D721Med (cell line): ENCODE measurements around the gene ERCC4.

ENCODE experiments used
- DNase-seq: peaks from one replicate; pipeline ENCODE4 v3.0.0; 2011; ENCODE audit warnings: low spot score; ENCODE audit not compliant: insufficient read length
- FAIRE-seq: peaks from 2 replicates; lab custom pipeline; 2011; peaks lifted over from hg19 to GRCh38; lab: Jason Lieb, UNC
- TF ChIP-seq, protein P1 (sequence below): IDR thresholded peaks from 2 replicates; pipeline ENCODE4 v1.5.1; 2012; ENCODE audit warnings: mild to moderate bottlenecking, control low read depth; ENCODE audit not compliant: insufficient read depth; ENCODE audit errors: missing control alignments

ERCC4 gene

DNA sequence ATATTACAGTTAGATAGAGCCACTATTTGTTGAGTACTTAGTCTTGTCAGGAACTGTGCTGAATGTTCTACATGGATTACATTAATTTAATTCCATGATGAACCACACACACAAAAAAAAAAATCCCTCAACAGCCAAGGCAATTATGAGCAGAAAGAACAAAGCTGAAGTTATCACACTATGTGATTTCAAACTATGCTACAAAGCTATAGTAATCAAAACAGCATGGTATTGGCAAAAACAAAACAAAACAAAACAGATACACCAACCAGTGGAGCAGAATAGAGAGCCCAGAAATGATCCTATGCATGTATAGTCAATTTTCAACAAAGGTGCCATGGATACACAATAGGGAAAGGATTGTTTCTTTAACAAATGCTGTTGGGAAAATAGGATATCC lies 8.1 kb upstream of the ERCC4 start:
- no peak for DNase-seq
- TF ChIP-seq, protein P1, sequence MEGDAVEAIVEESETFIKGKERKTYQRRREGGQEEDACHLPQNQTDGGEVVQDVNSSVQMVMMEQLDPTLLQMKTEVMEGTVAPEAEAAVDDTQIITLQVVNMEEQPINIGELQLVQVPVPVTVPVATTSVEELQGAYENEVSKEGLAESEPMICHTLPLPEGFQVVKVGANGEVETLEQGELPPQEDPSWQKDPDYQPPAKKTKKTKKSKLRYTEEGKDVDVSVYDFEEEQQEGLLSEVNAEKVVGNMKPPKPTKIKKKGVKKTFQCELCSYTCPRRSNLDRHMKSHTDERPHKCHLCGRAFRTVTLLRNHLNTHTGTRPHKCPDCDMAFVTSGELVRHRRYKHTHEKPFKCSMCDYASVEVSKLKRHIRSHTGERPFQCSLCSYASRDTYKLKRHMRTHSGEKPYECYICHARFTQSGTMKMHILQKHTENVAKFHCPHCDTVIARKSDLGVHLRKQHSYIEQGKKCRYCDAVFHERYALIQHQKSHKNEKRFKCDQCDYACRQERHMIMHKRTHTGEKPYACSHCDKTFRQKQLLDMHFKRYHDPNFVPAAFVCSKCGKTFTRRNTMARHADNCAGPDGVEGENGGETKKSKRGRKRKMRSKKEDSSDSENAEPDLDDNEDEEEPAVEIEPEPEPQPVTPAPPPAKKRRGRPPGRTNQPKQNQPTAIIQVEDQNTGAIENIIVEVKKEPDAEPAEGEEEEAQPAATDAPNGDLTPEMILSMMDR: no peak
- FAIRE-seq: no peak

DNA sequence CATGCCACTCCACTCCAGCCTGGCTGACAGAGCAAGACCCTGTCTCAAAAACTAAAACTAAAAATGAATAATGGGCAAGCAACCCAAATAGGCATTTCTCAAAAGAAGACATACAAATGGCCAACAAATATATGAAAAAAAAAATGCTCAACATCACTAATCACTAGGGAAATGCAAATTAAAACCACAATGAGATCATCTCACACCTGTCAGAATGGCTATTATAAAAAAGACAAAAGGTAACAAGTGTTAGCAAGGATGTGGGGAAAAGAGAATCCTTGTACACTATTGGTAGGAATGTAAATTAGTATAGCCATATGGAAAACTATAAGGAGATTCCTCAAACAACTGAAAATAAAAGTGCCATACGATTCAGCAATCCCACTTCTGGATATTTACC lies 7.1 kb upstream of the ERCC4 start:
- no peak for DNase-seq
- FAIRE-seq: no peak
- TF ChIP-seq, protein P1: no peak

DNA sequence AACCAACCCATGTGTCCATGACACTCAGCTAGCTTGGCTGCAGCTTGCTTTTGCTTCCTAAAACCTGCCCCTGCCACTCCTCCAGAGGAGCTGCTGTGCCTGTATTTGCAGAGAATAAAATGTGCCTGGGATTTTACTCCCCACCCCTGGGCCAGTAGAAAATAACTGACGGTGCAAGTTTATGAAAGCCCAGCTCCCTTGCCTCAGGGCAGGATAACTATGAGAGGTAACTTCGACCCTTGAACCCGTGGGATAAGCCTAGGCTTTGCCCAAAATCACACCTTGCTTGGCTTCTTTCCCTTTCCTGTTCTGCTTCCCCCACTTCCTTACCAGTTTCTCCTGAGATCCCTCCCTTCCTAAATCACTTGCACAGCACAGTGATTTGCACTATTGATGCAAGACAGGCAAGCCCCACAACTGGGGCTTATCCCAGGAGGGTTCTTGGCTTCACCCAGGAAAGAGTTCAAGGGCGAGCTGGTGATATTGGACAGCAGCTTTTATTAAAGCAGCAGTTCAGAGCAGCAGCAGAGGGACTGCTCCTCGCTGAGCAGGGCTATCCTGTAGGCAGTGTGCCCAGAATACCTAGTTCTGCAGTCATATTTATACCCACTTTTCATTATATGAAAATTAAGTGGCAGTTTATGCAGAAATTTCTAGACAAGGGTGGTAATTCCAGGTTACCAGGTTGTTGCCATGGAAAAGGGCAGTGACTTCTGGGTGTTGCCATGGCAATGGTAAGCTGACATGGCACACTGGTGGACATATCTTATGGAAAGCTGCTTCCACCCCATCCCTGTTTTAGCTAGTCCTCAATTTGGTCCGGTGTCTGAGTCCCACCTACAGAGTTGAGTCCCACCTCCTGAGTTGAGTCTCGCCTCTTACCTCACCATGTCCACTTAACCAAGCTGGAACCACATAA lies 6.3 kb upstream of the ERCC4 start:
- TF ChIP-seq, protein P1: no peak
- no peak for DNase-seq
- FAIRE-seq: no peak

DNA sequence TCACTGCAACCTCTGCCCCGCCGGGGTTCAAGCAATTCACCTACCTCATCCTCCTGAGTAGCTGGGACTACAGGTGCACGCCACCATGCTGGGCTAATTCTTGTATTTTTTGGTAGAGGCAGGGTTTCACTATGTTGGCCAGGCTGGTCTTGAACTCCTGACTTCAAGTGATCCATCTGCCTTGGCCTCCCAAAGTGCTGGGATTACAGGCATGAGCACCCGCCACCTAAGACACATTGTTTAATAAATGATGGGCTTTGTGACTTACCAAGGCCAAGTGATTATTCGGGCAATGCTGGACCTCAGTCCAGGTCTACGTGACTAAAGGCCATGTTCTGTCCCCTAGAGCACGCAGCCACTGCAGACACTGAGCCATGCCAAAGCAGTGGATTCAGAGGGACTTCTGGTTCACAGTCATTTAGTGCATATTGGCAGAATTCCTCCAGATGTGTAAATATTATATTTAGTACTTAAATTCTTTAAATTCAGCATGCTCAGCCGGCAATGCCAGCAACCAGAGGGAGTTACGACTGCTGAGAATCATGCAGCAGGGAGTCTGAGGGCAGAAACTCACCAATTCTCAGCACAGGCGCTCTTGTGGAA lies 4.8 kb upstream of the ERCC4 start:
- TF ChIP-seq, protein P1: no peak
- FAIRE-seq: no peak

DNA sequence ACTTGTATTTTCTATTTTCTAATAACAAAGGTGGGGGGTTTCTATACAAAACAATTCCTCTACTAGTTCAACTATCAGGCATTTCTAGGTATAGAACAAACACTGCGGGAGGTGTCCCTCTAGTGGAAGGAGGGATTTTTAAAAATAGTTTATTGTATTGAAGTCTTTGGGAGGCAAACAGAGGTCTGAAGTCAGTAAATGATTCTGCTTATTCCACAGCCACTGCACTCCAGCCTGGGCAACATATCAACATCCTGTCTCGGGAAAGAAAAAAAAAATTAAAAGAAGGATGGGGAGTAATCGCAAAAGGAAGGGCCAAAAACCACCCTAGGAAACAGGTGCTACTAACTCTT lies 648 bp upstream of the ERCC4 start:
- DNase-seq: no peak

More for the DNA sequence above, 4.8 kb upstream of the ERCC4 start:
- DNase-seq: no peak

DNA sequence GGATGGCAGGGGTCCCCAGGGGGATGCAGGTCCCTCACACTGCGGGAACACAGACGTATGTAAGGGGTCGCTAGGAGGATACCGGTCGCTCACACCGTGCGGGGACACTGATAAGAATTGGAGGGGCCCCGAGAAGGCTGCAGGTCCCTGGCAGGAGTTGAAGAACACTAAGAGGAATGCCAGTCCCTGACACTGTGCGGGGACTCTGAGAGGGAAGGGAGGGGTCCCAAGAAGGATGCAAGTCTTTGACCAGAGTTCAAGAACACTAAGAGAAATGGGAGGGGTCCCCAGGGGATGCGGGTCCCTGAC lies 510 bp downstream of the ERCC4 start:
- FAIRE-seq (no peak), DNase-seq (no peak)
- TF ChIP-seq, protein P1: no peak

More for the DNA sequence above, 648 bp upstream of the ERCC4 start:
- no peak for FAIRE-seq
- TF ChIP-seq, protein P1: peak; percentile 55

DNA sequence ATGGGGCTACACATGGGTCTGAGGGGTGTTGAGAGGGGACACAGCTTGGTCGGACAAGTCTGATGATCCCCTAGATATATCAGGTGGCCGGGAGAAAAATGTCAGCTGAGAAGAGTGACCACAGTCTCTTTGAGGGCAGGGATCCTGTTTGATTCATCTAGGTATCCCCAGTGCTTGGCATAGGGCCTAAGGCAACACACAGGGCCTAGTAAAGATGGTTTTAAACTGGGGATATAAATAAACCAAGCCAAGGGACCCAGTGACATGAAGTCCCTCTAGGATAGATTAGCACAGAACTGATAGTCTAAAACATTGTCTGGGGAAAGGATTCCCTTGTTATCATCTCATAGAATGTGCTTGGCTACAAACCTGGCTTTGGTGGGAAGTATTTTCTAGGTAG lies 1.4 kb downstream of the ERCC4 start:
- DNase-seq (no peak), FAIRE-seq (no peak)
- TF ChIP-seq, protein P1: no peak
